ENCODE measurements around the gene OR51M1.

GRCh38 chr11:5383576-5383975 lies at the start of gene OR51M1:
- TF ChIP-seq POLR2A (IDR thresholded peaks at IDR 0.05) (no peak), CTCF (IDR thresholded peaks at IDR 0.05) (no peak), EP300 (IDR thresholded peaks at IDR 0.05) (no peak)

Data from suprapubic skin (tissue), 3 donors.